Sigmoid colon (tissue), 4 donors: ENCODE measurements around the gene TIGAR.

Experiments used
- CTCF ChIP-seq, 4 experiments: fragments of 450-650 bp in 3 of 4; fragments of 200-600 bp in 1 of 4; IDR thresholded peaks; one replicate each; pipeline ENCODE4 v1.5.1; 2016 to 2019; ENCODE audit warnings: antibody characterized with exemption in 4 of 4, mild to moderate bottlenecking in 3 of 4, moderate library complexity in 2 of 4
- EP300 ChIP-seq, 4 donors: sonication (generic); formaldehyde crosslinking; IDR thresholded peaks; one replicate each; pipeline ENCODE4 v1.6.1; 2017; ENCODE audit warnings: antibody characterized with exemption in 4 of 4
- POLR2AphosphoS5 ChIP-seq, 4 donors: sonication (generic); formaldehyde crosslinking; IDR thresholded peaks; one replicate each; pipeline ENCODE4 v1.6.1; 2017; ENCODE audit warnings: antibody characterized with exemption in 4 of 4

- TF ChIP-seq CTCF (IDR thresholded peaks at IDR 0.05) (no peak), EP300 (IDR thresholded peaks at IDR 0.05) (no peak), POLR2AphosphoS5 (IDR thresholded peaks at IDR 0.05) (no peak)
Measured at GRCh38 chr12:4286228-4286627, 34.8 kb upstream of the TIGAR start.
